Dedifferentiated amniotic fluid mesenchymal stem cell (primary cell): Measurements from ENCODE around the gene RBM14.
A peak's percentile ranks its signal among the peaks of the same experiment; 100 is the strongest.
"Not testable (repeated sequence)": the region's sequence is repeated elsewhere in the genome, so short reads cannot be mapped to it uniquely, and the experiment has no call there.

ENCODE experiments used
- DNase-seq: peaks from one replicate; pipeline ENCODE4 v3.0.0-alpha.2; 2016; ENCODE audit errors: extremely low spot score

RBM14 gene

DNA sequence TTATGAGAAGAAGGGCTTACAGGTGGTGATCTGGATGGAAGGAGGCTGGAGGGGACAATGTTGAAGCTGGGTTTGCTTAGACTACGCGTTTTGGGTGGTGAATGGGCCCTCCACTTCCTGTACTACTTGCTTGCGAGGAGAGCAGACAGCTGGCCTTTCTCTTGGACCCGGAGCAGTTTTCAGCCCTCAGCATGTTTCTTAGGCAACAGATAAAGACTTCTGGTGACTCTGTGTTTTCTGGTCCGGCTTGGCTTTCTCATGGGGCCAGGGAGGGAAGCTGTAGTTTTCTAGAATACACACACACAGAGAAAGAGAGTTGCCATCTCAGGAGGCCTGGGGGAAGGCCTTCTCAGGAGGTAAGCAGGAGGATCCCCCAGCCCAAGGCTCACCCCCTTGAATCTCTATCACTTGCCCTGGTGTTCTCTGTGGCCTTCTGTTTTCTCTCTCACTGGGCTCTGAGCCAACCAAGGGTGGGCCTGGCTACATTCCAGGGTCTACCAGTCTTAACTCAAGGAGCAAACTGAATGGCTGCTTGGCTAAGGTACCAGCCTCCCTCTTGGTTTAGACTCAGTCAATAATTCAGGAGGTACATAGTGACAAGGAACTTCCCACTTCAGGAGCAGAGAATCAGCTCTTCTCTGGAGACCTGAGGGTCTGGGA lies 21.1 kb upstream of the RBM14 start:
- DNase-seq = no peak

DNA sequence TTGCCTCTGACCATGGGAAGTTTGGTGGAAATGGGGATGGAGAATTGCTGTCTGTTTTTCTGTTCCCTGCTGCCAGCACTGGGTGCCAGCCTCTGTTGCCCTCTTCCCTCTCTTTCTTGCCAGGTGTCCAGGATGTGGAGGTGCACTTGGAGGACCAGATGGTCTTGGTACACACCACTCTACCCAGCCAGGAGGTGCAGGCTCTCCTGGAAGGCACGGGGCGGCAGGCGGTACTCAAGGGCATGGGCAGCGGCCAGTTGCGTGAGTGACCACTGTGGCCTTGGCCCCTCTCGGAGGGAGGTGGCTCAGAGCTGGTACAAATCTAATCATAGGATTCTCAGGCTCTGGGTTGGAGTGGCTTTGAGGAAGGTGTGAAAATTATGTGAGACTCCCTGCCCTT lies 17.4 kb upstream of the RBM14 start:
- no peak for DNase-seq

DNA sequence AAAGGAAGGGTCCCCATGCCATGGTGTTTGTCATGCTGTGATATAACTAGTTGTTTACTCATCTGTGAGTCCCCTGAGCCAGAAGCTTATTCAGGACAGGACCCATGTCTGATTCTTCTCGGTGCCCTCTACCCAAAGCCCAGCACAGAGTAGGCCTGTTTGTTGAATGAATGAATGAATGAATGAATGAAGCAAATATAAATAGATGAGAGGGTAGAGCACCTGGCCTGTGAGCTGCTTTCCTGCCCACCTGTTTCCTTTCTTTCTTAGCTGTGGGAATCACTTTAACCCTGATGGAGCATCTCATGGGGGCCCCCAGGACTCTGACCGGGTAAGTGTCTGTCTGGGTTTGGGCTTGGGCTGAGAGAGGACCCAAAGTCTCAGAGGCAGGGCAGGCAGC lies 16.2 kb upstream of the RBM14 start:
- DNase-seq = no peak

DNA sequence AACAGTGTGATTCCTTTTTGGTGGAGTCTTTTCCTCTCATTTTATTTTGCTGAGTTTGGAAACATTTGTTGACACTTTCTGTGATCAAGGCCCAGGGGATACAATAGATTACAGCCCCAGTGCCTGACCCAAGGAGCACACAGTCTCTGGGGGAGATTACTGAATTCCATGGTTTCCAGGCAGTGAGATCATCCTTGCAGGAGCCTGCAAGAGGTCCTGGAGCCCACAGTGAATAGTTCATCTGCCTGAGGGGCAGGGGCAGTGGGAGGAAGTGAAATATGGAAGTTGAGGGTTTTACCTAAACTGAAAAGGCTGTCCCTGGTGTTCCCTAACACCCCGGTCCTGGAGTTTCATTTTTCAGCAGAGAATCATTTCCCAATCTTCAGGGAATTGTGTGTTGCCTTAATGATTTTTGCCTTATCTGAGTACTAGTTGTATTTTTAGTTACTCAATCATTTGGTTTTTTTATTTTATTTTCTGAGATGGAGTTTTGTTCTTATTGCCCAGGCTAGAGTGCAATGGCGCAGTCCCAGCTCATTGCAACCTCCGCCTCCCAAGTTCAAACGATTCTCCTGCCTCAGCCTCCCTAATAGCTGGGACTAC lies 15.7 kb upstream of the RBM14 start:
- no peak for DNase-seq

DNA sequence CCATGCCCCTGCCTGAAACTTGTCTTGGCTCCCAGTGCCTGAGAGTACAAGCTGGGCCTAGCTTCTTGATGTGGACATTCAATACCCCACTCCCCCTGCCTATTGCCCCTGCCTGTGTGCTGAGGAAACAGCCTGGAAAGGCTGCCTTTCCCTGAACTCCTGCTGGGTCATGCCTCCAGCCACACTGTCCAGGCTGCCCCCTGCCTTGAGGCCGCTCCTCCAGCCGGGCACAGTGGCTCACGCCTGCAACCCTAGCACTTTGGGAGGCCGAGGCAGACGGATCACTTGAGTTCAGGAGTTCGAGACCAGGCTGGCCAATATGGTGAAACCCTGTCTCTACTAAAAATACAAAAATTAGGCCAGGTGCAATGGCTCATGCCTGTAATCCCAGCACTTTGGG lies 13.4 kb upstream of the RBM14 start:
- DNase-seq = no peak

DNA sequence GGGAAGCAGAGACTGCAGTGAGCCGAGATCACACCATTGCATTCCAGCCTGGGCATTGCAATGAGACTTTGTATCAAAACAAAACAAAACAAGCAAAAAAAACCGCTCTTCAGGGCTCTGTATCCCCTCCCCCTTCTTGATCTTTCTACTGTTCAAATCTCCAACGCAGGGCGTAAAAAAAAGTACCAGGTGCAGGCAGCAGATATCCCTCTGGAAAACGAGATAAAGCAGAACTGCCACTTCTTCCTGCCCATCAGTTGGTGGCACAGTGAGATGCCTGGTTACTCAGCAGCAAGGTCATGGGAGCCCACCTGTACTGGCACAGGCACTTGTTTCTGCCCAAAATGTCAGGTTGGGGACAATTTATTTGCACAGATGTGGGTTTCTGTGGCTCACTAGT lies 12.3 kb upstream of the RBM14 start:
- DNase-seq = no peak

DNA sequence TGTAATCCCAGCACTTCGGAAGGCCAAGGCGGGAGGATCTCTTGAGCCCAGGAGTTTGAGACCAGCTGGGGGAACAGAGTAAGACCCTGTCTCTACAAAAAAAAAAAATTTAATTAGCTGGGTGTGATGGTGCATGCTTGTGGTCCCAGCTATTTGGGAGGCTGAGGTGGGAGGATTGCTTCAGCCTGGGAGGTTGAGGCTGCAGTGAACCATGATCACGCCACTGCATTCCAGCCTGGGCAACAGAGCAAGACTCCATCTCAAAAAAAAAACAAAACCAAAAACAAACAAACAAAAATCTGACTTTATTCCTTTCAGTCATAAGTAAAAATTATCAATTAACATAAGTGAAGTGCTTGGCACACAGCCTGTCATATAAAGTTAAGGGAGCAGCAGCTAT lies 9.8 kb upstream of the RBM14 start:
- not testable (repeated sequence) for DNase-seq

DNA sequence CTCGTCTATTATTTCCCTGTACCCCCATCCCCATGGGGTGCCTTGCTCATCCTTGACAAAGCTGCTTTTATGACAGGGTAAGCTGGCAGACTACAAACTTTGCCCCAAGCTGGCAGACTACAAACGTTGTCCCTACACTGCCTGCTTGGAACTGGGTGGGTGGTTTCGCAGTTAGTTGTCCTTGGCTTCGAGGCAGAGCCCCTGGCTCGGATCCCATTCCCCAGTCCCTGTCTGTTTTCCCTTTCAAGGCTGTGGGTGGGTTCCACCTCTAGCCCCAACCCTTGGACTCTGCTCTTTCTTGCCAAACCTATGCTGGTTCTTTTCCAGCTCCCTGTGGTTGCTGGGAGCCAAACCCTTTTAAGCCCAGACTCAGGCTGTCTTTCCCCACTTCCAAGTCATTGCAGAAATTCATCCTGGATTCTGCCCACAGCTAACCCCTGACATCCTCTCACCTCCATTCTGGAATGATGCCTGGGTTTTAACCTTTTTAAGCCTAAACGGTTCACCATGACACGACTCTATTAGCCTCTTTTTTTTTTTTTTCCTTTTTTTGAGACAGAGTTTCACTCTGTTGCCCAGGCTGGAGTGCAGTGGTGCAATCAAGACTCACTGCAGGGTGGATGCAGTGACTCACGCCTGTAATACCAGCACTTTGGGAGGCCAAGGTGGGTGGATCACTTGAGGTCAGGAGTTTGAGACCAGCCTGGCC lies 9.2 kb upstream of the RBM14 start:
- DNase-seq = peak; percentile 49

DNA sequence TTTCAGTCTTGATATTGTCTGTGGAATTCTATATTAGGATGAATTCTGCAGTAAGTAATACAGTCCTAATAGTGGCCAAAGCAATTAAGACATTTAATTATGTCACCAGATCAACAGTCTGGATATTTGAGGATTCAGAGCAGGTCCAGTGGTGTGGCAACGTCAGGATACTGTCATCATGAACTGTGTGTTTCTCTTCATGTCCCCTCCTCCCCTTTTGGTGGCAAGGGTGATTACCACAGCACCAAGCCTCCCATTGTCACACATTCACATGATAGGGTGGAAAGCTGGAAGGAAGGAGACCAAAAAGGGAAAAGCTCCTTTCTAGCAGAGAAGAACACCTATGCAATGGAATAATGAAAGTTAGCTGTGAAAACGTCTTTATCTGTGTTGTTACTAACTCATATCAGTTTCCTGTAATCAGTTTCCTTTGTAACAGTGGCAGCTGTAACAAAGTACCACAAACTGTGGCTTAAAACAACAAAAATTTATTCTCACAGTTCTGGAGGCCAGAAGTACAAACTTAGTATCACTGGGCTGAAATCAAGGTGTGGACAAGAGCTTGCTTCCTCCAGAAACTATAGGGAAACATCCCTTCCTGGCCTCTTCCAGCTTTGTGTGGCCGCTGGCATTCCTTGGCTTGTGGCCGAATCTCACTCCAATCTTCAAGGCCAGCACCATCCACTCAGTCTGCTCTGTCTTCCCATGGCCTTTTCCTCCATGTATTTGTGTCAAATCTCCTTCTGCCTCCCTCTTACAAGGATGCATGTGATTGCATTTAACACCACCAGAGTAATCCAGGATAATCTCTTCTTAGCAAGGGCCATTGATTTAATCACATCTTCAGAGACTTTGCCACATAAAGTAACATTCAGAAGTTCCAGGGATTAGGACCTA lies 6.5 kb upstream of the RBM14 start:
- DNase-seq = no peak

DNA sequence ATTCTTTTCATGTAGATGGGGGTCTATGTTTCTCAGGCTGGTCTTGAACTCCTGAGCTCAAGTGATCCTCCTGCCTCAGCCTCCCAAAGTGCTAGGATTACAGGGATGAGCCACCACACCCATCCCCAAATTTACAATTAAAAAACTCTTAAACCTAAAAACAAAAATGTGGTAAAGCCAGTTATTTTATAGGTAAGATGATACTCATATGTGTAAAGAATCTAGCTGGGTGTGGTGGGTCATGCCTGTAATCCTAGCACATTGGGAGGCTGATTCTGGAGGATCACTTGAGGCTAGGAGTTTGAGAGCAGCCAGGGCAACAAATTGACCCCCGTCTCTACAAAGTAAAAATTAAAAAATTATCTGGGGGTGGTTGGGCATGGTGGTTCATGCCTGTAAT lies 4.0 kb upstream of the RBM14 start:
- no peak for DNase-seq

DNA sequence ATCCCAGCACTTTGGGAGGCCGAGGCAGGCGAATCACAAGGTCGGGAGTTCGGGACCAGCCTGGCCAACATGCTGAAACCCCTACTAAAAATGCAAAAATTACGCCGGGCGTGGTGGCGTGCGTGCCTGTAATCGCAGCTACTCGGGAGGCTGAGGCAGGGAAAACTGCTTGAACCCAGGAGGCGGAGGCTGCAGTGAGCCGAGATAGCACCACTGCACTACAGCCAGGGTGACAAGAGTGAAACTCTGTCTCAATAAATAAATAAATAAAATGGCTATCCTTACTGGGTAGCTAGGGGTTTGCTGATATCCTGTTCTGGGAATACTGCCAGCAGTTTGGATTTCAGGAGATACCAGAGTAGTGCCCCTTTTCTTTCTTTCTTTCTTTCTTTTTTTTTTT lies 2.4 kb upstream of the RBM14 start:
- DNase-seq = no peak

DNA sequence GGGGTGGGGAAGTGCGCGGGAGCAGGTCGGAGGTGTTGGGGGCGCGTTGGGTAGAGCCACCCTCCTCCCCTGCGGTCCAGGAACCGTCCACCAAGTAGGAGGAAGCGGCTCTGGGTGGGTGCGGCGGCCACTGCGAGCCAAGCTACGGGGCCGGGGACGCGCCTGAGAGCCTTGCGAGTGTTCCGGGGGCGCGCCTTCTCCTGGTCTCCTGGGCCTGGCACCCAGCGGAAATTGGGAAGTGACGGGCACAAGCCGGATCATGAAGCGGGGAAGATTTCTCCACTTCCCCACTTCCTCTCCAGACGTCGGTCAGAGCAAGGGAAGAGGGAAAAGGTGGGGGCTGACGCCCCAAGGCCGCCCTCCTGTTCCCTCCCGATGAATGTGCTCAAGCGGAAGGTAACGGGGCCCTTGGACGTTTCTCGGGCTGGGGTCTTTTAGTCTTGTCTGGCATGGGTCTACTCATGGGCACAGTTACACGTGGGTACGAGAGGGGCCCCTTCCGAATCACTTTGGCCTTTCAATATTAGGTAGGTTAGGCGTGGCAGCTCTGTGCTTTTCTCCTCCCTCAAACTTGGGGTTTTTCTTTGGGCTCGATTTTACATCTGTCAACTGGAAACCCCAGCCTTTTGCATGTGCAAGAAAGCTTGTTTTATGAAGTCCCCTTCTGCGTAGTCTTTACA lies 865 bp downstream of the RBM14 start:
- DNase-seq = peak; percentile 34

DNA sequence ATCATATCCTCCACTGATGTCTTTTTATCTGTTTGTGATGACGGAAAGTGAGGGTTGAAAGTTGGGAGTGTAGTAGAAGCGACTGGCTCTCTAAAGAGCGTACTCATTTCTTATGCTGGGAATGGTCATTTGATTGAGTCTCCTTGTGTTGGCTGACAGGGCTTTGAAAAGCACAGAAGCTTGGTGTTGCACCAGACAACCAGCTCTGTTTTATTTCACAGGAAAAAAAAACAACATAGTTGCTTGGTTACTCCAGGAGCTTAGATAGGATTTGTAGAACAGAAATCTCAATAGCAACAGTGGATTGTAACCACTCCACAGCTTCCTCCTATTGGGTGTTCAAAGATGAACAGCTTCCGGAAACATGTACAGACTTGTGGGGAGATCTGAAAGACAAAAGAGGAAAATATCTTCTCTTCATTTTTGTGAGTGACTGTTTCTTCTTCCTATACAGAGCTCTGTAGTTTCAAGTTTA lies 2.7 kb downstream of the RBM14 start:
- DNase-seq = peak; percentile 83

DNA sequence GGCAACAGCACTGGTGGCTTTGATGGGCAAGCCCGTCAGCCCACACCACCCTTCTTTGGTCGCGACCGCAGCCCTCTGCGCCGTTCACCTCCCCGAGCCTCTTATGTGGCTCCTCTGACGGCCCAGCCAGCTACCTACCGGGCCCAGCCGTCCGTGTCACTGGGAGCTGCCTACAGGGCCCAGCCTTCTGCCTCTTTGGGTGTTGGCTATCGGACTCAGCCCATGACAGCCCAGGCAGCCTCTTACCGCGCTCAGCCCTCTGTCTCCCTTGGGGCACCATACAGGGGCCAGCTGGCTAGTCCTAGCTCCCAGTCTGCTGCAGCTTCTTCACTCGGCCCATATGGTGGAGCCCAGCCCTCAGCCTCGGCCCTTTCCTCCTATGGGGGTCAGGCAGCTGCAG lies 8.0 kb downstream of the RBM14 start:
- no peak for DNase-seq

DNA sequence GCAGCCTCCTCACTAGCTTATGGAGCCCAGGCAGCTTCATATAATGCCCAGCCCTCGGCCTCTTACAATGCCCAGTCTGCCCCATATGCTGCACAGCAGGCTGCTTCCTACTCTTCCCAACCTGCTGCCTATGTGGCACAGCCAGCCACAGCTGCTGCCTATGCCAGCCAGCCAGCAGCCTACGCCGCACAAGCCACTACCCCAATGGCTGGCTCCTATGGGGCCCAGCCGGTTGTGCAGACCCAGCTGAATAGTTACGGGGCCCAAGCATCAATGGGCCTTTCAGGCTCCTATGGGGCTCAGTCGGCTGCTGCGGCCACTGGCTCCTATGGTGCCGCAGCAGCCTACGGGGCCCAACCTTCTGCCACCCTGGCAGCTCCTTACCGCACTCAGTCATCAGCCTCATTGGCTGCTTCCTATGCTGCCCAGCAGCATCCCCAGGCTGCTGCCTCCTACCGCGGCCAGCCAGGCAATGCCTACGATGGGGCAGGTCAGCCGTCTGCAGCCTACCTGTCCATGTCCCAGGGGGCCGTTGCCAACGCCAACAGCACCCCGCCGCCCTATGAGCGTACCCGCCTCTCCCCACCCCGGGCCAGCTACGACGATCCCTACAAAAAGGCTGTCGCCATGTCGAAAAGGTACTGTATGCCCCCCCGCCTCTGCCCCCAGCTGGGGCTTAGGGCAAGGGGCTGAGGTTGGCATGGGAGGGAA lies 8.8 kb downstream of the RBM14 start:
- no peak for DNase-seq

DNA sequence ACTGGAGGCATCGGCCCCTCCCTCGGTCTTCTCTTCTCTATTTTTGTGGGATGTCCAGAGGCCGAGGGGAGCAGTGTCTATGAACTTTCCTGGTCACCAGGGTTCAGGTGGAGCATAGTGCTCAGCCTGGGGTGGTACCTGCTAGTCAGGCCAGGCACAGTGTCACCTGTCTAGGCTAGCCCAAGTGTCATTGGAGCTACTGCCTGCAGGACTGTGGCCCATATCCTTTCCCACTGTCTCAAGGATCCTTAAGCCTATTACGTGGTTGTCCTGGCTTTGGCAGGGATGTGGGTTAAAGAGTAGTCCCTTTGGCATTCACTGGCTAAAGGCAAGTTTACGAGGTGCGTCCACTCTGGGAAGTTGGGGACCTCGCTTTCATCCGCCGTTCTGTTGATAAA lies 9.3 kb downstream of the RBM14 start:
- no peak for DNase-seq

DNA sequence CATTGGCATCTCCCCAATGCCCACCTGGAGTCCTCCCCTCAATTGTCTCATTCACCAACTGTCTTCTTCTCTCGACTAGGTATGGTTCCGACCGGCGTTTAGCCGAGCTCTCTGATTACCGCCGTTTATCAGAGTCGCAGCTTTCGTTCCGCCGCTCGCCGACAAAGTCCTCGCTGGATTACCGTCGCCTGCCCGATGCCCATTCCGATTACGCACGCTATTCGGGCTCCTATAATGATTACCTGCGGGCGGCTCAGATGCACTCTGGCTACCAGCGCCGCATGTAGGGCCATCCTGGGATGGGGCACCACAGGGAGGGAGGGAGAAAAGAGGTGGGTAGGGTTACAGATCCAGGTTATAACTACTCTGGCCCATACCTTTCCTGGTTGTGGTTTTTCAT lies 10.0 kb downstream of the RBM14 start:
- DNase-seq = no peak

DNA sequence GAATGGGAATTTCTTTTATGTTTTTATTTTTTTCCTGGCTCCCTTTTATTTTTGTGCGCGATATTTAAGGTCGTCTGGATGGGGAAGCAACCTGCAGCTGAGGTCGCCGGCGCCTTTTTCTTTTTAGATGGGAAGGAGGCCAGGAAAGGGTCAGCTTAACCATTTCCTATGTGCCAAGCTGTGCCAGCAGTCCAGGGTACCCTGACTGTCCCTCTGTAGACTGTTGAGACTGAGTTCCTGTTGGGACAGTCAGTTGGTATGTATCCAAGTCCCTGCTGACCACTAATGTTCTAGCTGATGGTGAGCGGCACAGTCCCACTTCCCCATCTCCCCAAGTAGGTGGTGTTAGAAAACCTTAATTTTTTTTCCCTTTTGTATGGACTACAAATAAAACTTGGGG lies 10.5 kb downstream of the RBM14 start:
- no peak for DNase-seq

DNA sequence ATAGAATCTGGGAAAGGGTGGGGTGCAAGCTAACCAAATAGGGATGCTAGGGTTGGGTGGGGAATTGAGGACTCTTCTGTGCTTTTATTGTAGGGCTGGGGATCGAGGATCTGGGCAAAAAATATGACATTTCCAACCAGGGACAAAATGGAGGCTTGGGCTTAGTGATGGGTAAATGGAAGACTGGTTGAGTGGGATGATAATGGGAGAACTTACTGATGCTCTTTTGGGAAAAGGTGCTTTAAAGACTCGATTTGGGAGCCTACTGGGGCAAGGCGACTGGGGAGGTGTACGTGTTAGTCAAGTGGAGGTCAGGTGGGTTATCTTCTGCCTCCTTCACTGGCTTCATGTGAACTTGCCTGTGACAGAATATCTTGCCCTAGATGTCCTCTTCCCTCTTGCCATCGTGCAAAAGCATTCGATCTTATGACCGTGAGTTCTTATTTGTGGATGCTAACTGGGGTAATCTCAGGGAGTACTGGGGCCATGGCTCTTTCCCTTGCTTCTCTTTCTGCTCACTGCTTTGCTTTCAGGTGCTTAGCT lies 11.7 kb downstream of the RBM14 start:
- DNase-seq = no peak

DNA sequence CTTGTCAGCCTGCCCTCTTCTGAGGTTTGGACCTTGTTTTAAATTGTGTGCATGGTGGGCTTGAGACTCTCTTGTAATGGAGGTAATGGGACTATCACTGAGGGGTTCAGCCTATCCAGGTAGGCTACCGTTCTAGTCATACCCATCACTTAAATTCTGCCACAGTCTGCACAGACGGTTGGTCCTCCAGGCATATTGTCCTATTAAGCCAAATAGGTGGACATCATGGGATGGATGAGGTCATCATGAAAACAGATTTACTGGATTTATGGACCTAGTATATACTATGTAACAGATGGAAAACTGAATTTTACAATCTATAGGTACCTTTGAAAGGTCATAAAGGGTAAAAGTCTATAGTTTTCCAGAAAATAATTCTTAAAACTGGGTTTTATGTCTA lies 12.9 kb downstream of the RBM14 start:
- no peak for DNase-seq

DNA sequence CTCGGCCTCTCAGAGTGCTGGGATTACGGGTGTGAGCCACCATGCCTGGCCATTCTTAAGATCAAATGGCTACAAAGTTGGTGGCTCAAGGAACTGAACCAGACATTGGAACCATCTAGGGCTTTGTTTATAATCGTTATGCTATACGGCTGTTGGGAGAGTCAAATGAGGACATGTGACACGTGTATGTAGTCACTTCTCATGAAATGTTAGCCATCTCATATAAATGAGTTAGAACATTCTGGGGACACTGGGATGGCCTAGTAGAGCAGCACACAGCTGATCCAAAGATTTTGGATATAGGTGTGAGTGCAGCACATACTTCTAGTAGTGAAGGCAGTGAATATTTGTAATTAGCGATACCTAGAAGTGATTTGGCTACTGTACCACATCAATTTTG lies 15.5 kb downstream of the RBM14 start:
- DNase-seq = no peak
